Stimulated activated CD8-positive, alpha-beta memory T cell treated with anti-CD3 and anti-CD28 coated beads, Interleukin-12 subunit alpha, Interleukin-12 subunit beta, amount 100 ng/mL, for 1 hour (primary cell): ENCODE measurements around the gene PAK5.

ENCODE experiments used
- DNase-seq: peaks from one replicate; pipeline ENCODE4 v3.0.0-alpha.2; 2020; ENCODE audit warnings: low read depth

The PAK5 gene

DNA sequence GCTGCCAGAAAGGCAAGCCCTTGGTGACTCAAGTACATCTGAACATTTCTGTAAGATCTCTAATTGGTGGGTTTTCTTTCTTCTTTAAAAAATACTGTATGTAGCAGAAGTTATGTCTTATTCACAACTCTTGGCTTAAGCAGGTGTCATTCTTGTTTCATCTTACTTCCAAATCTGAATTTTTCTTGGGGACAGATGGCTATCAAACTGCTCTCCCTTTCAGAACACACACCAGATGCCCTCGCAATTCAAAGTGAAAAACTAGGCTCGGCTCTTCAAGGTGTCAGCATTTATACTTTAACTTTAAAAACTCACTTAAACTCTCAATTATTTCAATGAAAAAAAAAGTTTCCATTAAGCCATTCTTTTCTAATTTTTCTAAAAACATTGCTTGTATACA, 49.7 kb downstream of the PAK5 start:
- DNase-seq = no peak

DNA sequence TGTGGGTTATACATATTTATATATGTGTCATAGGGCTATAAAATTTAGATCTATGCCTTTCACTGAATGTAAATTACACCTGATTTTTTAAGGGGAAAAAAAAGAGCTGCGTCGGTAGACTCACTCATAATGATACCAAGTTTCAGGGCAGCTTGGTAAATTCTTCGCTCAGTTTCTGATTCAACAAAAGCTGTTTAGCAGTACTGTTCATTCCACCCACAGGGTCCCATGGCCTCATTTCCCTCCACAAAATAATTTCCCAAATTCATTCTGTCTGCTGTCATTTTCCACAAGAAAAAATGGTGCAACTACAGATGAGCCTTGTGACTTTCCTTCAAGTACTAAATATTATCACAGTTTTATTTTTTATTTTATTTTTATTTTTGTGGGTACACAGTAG, 63.7 kb downstream of the PAK5 start:
- DNase-seq = no peak

DNA sequence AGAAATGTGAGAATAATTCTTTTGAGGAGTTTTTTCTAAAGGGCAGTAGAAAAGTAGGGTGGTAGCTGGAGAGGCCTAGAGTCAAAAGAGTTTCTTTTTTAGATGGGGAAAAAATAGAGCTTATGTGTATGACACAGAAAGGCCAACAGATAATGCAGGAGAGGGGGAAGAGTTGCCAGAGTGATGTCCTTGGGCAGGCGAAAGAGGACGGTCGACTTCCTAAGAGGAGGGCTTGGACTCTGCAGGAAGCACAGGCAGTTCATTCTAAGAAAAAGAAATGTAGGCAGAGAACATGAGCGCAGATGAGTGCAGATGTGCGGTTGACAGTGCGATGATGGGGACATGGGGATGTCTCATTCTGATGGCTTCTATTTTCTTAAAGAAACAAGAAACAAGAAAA, 68.9 kb downstream of the PAK5 start:
- no peak for DNase-seq

DNA sequence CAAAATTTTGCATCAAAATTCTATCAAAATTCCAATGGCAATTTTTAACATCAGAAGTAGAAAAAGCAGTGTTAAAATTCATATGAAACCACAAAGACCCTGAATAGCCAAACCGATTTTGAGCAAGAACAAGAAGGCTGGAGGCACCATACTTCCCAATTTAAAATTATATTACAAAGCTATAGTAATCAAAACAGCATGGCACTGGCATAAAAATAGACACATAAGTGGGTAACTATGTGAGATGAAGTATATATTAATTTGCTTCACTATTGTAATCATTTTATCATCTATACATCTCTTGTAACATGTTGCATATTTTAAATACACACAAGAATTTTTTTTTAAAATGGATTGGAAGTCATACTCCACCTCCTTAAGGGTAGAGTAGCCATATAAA, 77.4 kb downstream of the PAK5 start:
- no peak for DNase-seq

DNA sequence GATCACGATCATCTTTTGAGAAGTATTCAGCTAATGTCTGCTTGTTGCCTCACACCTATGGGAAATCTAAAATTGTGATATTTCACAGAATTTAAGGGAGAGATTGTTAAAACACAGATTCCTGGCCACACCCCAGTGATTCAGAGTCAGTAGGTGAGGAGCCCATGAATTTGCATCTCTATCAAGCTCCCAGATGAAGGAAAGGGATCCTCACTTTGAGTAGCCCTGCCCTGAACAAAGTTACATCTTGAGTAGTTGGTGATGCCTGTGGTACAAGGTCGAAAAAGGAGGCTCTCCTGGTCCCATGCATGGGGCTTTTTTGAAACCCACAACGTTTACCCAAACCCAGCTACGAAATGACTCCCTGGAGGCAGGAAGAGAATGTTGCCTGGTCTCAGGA, 79.5 kb downstream of the PAK5 start:
- DNase-seq = no peak

DNA sequence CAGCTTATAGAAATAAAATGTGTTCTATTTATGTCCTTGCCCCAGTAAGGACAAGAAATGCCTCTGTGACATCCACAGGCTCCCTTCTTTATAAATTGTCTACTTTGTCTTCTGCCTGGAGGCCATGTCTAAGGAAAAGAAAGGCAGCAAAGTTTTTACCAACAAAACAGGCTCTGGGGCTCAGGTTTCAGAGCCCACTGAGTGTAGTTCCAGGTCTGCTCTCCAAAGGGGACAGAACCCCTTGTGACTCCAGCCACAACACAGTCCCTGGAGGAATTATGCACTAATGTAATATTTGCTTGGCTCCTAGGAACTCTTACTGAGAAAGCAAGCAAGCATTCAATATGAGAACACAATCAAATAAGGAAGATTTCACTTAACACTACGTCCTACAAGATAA, 80.1 kb downstream of the PAK5 start:
- no peak for DNase-seq

DNA sequence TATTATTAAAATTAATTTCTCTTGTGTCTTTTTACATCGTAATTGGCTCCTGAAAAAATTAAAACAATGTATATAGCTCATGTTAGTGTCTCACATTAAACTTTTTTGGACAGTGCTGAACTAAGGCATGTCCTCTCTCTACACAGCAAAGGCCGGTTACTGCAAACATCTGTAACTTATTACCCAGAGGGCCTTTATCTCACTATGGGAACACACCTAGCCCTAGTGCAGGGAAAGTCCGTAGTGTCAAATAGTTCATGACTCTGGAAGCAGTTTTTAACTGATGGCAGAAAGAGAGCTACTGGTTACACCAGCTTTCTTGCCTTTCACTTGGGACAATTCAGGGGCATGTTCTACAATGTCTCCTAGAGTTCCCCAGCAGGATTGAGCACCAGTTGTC, 82.2 kb downstream of the PAK5 start:
- DNase-seq = no peak

DNA sequence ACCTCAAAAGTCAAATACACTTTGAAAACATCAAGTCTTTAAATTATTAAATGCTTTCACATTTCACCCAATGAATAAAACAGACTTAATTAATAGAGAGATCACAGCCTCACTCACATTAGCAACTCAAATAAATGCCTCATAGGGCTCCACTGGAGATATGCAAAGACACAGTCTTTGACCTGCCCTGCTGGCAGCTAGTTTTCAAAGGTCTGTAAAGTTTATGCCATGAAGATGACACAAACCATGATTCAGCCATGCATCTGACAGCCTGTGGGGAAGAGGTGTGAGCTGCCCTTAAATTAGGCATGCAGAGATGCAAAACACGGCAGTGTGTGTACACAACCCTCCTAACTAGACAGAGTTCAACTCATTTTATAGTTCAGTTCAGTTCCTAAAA, 83.6 kb downstream of the PAK5 start:
- no peak for DNase-seq

DNA sequence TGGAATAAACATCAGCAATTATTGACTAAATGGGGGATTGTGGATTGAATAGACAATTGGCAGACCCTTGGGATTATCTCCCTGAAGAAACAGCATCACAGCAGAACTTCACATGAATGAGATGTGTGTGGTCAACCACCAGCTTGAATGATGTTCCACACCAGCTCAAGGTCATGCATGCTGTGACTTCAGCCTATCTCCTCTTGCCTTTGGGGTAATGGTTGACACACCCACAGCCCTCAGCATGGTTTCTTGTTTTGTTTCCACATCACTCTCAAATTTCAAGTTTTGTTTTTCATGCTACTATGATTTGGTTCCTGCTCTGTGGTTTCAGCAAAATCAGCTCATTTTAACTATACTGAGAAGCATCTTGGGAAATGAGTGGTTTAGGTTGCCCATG, 94.3 kb downstream of the PAK5 start:
- DNase-seq = no peak

DNA sequence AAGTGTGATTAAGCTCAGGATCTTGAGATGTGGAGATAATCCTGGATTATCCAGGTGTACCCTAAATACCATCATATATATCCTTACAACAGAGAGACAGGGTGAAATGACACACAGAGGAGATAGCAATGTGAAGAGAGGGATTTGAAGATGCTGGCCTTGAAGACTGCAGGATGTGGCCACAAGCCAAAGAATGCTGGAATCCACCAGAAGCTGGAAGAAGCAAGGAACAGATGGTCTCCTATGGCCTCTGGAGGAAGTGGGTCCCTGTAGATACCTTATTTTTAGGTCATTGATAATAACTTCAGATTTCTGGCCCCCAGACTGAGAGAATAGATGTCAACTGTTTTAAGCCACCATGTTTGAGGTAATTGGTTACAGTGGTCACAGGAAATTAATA, 95.0 kb downstream of the PAK5 start:
- DNase-seq = no peak

DNA sequence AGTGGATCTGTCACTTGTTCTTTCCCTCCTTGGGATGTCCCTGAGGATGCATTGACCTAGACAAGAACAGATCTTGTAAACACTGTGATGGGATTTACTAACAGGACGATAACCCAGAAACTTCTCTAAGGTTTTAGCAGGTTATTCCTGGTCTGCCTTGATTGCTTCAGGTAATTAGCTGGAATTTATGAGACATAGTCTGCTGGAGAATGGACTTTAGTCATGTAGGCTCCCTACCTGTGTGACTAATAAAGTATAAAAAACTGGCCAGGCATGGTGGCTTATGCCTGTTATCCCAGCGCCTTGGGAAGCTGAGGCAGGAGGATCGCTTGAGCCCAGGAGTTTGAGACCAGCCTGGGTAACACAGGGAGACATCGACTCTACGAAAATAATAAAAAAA, 96.1 kb downstream of the PAK5 start:
- no peak for DNase-seq

DNA sequence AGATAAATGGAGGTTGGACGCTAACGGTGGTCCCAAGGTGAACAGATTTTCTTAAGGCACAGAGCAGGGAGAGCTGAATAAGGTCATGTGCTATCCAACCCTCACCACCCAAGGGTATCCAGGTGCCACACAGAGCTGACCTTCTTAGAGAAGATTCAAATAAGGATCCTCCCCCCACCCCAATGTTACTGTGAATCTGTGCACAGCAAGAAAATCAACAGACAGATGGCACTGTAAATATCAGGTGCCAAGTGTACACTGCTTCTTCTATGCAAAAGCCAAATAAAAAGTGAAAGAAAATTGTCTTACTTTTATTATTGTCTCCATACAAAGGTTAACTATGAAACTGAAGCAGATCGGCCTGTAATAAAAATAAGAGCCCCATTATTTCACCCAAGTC, 96.9 kb downstream of the PAK5 start:
- DNase-seq = no peak

DNA sequence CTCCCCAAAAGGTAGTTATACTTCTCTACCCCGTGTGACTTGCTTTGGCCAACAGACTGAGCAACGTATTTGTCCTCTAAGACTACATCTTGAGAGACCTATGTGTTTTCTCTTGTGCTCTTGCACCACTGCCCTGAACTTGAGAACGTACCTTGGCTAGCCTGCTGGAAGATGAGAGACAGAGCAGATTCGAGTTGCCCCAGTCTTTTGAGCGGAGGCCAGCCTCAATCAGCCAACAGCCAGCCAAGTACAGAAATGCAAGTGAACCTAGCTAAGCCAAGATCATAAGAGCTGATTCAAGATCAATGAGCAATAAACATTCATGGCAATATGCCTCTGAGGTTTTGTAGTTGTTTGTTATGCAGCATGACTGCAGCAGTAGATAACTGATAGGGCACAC, 98.4 kb downstream of the PAK5 start:
- DNase-seq = no peak

DNA sequence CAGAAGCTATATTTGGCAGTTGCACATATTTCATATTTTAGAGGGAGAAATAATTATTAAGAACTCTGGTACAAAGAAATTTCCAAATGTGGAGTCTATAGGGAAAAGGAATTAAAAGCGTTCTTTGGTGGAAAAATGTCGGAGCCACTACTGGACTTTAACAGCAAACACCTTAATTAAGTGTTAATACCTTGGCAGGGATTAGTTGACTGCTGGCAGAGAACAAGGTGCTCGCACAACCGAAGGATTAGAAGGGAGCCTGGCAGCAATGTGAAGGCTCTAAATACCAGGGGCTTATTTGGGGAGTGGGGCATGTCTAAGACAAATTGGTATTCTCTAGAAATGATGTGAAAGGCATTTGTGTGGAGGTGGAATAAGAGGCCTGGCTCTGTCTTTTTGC, 98.9 kb downstream of the PAK5 start:
- no peak for DNase-seq

DNA sequence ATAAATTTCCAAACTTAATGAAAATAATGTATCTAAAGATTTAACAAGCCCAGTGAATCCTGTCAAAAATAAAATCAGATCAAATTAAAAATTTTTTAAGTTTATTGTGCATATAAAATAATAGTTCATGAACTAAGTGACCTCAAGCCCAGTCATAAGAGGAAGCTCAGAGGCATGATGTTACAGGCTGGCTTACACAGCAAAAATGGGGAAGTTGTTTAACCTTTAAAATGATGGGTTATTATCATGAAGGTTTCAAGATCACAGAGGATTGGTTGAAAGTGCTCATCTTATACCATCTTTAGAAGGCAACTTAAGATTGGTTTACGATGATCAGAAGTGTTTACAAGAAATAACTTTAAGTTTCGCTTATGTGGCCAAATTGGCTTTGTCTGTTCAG, 102.5 kb downstream of the PAK5 start:
- no peak for DNase-seq

DNA sequence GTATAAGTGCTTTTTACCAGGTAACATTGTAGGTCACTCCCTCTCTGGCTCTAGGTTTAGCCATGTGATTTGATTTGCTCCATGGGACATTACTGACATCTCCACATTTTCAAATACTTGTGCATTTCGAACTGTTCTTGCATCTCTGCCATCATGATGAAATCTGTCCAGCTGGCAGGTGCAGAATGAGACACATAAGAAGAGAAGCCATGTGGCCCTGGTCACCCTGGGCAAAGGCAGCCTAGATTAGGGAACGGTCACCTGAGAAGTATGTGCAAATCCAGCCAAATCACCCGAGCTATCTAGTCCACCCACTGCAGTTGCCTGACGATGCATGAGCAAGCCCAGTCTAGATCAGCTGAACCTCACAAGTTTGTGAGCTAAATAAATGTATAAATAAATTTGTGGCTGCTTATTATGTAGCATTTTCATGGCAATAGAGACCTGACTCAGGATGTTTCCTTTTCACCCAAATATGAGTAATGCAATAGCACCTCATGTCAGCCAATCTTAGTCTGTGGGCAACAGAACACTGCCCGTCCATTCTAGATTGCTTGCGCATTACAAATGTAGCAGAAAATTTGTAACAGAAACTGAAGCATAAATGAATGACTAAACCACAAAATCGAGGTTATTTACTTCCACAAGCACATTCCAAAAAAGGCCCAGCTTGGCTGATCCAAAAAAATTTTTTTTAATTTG, 115.2 kb downstream of the PAK5 start:
- DNase-seq = no peak

DNA sequence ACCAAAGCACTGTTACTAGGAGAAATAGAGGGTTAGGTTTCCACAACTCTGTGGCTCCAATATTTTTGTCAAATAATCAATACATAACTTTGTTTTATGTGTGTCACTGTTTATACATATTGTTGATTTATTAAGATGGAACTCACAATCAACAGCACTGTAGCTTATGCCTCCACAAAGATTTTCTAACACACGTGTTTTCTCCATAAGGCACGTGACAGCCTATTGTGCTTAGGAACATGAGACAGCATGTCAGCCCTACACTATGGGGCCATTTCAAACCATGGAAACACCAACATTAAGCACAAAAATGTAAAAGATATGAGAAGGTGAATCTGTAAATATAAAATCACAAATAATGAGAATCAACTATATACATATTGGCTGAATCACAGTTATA, 127.0 kb downstream of the PAK5 start:
- no peak for DNase-seq

DNA sequence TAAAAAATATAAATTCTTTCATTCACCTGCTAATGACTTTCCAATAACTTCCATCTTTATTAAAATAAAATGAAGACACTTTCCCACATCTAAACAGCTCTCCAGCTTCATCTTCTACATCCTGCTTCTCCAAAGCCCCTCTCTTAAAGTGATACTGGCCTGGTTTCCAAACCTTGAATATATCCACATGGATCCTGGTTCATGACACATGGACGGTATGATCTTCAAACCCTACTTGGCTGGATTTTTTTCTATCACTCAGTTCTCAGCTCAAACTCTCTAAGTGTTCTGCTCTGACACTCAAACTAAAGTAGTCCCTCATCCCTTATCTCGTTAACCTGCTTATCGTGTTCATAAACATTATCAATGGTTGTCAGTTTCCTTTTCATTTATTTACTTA, 128.2 kb downstream of the PAK5 start:
- no peak for DNase-seq

DNA sequence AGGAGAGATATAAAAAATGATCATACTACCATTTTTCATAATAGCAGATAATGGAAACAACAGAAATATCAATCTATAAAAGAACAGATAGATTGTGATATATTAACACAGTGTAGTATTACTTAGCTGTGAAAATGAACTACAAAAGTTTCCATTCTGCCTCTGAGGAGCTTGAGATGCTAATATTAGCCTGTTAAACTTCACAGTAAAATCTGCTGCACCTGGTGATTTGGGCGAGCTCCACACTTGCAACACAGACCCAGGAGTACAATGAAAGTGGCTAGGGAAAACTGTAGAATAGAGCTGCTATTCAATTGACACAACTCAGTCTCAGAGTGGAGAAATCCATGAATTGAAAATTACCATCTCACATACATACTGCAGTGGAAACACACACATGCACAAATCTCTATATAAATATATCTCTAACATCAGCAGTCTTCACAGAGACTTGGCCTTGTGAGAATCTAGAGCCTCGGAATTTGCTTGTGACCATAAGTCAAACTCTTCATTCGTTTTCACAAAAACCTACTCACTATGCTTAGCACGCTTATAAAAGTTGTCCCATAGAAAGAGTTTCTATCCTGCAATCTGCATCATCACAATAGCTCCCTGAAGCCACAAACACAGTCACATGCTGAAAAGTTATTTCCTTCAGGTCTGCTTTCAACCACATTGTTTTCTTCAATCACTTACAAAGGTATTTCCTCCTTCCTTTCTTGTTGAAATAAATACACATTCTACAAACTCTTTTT, 133.0 kb downstream of the PAK5 start:
- DNase-seq = no peak

DNA sequence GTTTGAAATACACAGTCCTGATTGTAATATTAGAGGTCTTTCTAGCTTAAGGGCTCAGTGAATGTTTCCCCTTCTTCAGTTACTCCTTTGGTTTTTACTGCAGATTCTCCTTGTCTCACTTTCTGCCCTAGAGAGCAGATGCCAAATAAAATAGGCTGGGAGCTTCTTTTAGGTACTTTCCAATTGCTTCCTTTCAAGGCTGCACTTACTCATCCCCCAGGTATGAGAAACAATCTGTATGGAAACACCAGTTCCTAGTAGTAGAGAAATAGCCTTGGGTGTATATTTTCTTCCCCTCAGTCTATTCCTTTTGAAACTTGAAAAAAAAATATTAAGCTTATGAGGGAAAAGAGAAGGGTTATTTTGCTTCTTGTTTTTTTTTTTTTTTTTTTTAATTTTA, 139.7 kb downstream of the PAK5 start:
- no peak for DNase-seq

DNA sequence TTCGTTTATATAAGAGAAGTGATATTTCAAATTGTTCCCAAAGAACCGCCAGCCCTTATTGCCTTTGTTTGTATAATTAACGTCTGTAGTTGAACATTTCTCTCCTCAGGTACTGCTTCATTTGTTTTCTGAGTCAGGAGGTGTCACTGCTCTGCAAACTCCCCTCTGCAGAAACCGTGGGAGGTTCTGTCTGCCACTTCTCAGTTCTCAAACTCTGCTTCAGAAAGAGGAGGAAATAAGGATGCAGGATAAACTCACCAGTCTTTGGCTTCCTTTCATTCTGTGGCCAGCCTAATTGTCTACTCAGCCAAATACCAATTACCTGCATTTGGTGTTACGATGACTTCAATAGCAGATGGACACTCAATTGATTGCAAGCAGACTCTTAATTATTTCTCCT, 149.8 kb downstream of the PAK5 start:
- DNase-seq = no peak

DNA sequence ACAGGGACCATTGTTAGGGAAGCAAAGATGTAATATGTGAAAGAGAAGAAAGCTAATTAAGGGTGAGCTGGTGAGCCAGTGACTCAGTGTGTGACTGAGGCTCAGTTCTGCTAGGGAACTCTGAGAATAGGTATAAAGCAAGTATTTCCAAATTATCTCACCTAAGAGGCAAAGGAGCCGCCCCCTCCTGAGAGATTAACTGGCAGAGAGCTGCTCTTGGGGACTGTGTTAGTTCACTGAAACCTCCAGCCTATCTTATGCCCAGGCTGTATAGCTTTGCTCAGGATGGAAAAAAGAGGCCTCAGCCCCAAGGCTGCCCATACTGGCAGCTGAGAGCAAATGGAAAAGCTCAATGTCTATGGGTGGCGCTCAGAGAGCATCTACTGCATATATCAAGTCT, 152.0 kb downstream of the PAK5 start:
- no peak for DNase-seq

DNA sequence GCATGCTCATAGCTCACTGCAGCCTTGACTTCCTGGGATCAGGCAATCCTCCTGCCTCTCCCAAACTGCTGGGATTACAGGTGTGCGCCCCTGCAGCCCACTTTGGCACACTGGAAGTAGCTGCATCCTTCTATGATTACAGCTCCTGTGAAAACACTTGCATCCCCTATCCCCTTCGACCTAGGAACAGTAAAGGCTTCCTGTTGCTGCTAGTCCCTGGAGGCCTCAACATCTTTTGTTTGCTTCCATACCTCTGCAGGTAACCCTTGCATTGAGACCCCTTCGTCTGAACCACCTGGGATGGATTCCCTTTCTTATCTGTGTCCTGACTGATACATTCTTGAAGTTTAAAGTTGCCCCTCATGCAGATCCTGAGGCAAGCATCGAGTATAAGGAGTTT, 152.4 kb downstream of the PAK5 start:
- DNase-seq = no peak

DNA sequence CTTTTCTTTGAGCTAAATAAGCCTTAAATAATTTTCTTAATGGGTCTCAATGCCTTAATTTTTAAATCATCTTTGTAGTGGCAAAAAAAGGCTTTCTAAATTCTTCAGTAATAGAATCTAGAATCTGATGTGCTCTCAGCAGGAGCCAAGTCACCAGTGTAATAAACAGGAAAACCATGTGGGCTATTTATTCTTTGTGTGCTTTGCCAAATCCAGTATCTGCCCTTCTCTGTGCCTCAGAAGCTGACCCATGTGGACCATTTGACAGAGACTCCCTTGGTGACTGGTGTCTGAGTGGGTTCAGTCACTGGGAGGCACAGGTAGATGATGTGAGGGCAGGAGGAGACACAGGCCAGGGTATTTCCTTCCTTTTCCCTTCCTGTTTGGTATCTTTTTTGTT, 152.9 kb downstream of the PAK5 start:
- no peak for DNase-seq
